NCI-H146 treated with DMSO at 0.1 percent for 48 hours (cell line): Measurements from ENCODE around the gene CLCN1.
"Not testable (repeated sequence)": the region's sequence is repeated elsewhere in the genome, so short reads cannot be mapped to it uniquely, and the experiment has no call there.

ENCODE experiments used
- DNase-seq: peaks from one replicate; lab custom pipeline; 2025; ENCODE audit not compliant: unreplicated experiment; lab: John Stamatoyannopoulos, UW

CLCN1 gene

GRCh38 chr7:143315776-143316175 is at the start of gene CLCN1:
TSS of gene CLCN1 (plus strand) at chr7:143316111. CDS start at chr7:143316213, 102 bp downstream.
- DNase-seq: no peak

GRCh38 chr7:143269251-143269650 is 46.7 kb upstream of the CLCN1 start:
- DNase-seq: no peak

GRCh38 chr7:143271240-143271639 is 44.7 kb upstream of the CLCN1 start:
- no peak for DNase-seq

- no peak for DNase-seq
Observed at GRCh38 chr7:143272871-143273270, 43.0 kb upstream of the CLCN1 start.

- DNase-seq: no peak
Observed at GRCh38 chr7:143279186-143280098, 36.5 kb upstream of the CLCN1 start.

- DNase-seq: no peak
Observed at GRCh38 chr7:143280160-143280559, 35.8 kb upstream of the CLCN1 start.

- no peak for DNase-seq
Observed at GRCh38 chr7:143280566-143280965, 35.3 kb upstream of the CLCN1 start.

GRCh38 chr7:143281529-143281928 is 34.4 kb upstream of the CLCN1 start:
- DNase-seq: no peak

- DNase-seq: no peak
Observed at GRCh38 chr7:143282124-143282523, 33.8 kb upstream of the CLCN1 start.

GRCh38 chr7:143283381-143283780 is 32.5 kb upstream of the CLCN1 start:
- no peak for DNase-seq

- peak; percentile 18 for DNase-seq
Observed at GRCh38 chr7:143284591-143285469, 31.1 kb upstream of the CLCN1 start, which contains the start of gene TMEM139. TSS of gene TMEM139 (plus strand) at chr7:143284958. CDS start at chr7:143285958, 1,000 bp downstream.

- no peak for DNase-seq
Observed at GRCh38 chr7:143285470-143285778, 30.5 kb upstream of the CLCN1 start.

- DNase-seq: no peak
Observed at GRCh38 chr7:143285806-143286521, 29.9 kb upstream of the CLCN1 start.

- DNase-seq: no peak
Observed at GRCh38 chr7:143286522-143286890, 29.4 kb upstream of the CLCN1 start.

- DNase-seq: no peak
Observed at GRCh38 chr7:143287339-143287934, 28.5 kb upstream of the CLCN1 start.

GRCh38 chr7:143287935-143288826 is 27.7 kb upstream of the CLCN1 start, which contains the start of gene CASP2:
TSS of gene CASP2 (plus strand) at chr7:143288351. CDS start at chr7:143288456, 105 bp downstream.
- peak; percentile 90 for DNase-seq

- no peak for DNase-seq
Observed at GRCh38 chr7:143288836-143289235, 27.1 kb upstream of the CLCN1 start.

GRCh38 chr7:143289421-143289820 is 26.5 kb upstream of the CLCN1 start:
- DNase-seq: no peak

GRCh38 chr7:143289888-143290287 is 26.0 kb upstream of the CLCN1 start:
- DNase-seq: not testable (repeated sequence)

GRCh38 chr7:143290293-143290692 is 25.6 kb upstream of the CLCN1 start:
- DNase-seq: no peak
